Measurements from ENCODE around the gene C3orf33.
"Not testable (repeated sequence)": the region's sequence is repeated elsewhere in the genome, so short reads cannot be mapped to it uniquely, and the experiment has no call there.

The C3orf33 gene

GRCh38 chr3:155843569-155843968 lies 37.5 kb upstream of the C3orf33 start:
- H3K9me3 ChIP-seq (replicated peaks in 1 of 11), result no peaks in the 10 kb centered on the region
- no peak overlapping the region for H3K9ac ChIP-seq
- H3K36me3 ChIP-seq, result peaks cover 20 to 57% (median 44%) of the 10 kb centered on the region in 11 experiments; a peak in 21 of 22 replicates
- H3K4me2 ChIP-seq, result no peak overlapping the region
- H3K4me1 ChIP-seq, result peaks cover 0 to 32% (median 10%) of the 10 kb centered on the region in 10 experiments; a peak in 13 of 20 replicates
- H3K4me3 ChIP-seq, result no peak overlapping the region
- no peak for TF ChIP-seq Cebpa-rat (IDR thresholded peaks at IDR 0.05)
- no peaks in the 10 kb centered on the region for H3K27me3 ChIP-seq
- no peak overlapping the region for H3K27ac ChIP-seq
- peaks cover 18 to 73% (median 55%) of the 10 kb centered on the region in 11 experiments; a peak in 19 of 22 replicates for H4K20me1 ChIP-seq

GRCh38 chr3:155835341-155836071 lies 29.4 kb upstream of the C3orf33 start:
- no peaks in the 10 kb centered on the region for H3K27me3 ChIP-seq
- H3K36me3 ChIP-seq, result peaks cover 45 to 81% (median 59%) of the 10 kb centered on the region in 11 experiments
- H3K4me2 ChIP-seq, result no peak overlapping the region
- no peak overlapping the region for H3K9ac ChIP-seq
- no peak overlapping the region for H3K4me3 ChIP-seq
- TF ChIP-seq Cebpa-rat (IDR thresholded peaks at IDR 0.05), result no peak
- H3K4me1 ChIP-seq, result peaks cover 0 to 25% (median 3%) of the 10 kb centered on the region in 10 experiments; a peak in 10 of 20 replicates
- H3K27ac ChIP-seq, result no peak overlapping the region
- peaks cover 0 to 20% (median 9%) of the 10 kb centered on the region in 11 experiments; a peak in 14 of 22 replicates for H3K9me3 ChIP-seq (replicated peaks in 1 of 11)
- H4K20me1 ChIP-seq, result peaks cover 0 to 7% (median 0%) of the 10 kb centered on the region in 11 experiments; a peak in 6 of 22 replicates

- H3K9ac ChIP-seq; H3K27me3 ChIP-seq; H3K9me3 ChIP-seq (replicated peaks in 1 of 11); H3K4me2 ChIP-seq; H3K4me3 ChIP-seq; H4K20me1 ChIP-seq; H3K27ac ChIP-seq: not testable (repeated sequence)
- Histone ChIP-seq H3K4me1 (peaks cover 0 to 19% (median 3%) of the 10 kb centered on the region in 10 experiments; a peak in 10 of 20 replicates), H3K36me3 (peaks cover 37 to 87% (median 62%) of the 10 kb centered on the region in 11 experiments)
These were observed 22.5 kb upstream of the C3orf33 start for GRCh38 chr3:155828490-155829098.

- H3K36me3 ChIP-seq, result peaks cover 0 to 16% (median 0%) of the 10 kb centered on the region in 11 experiments; a peak in 5 of 22 replicates
- no peaks in the 10 kb centered on the region for H3K4me1 ChIP-seq
- H3K9ac ChIP-seq, result no peak overlapping the region
- H3K9me3 ChIP-seq (replicated peaks in 1 of 11), result peaks cover 0 to 13% (median 0%) of the 10 kb centered on the region in 11 experiments; a peak in 3 of 22 replicates
- H3K27me3 ChIP-seq, result no peaks in the 10 kb centered on the region
- H3K27ac ChIP-seq, result no peak overlapping the region
- H4K20me1 ChIP-seq, result no peaks in the 10 kb centered on the region
- no peak for TF ChIP-seq Cebpa-rat (IDR thresholded peaks at IDR 0.05)
- no peak overlapping the region for H3K4me3 ChIP-seq
- no peak overlapping the region for H3K4me2 ChIP-seq
These were observed 9.0 kb upstream of the C3orf33 start for GRCh38 chr3:155815030-155815545.

GRCh38 chr3:155813224-155813623 lies 7.1 kb upstream of the C3orf33 start:
- H3K4me3 ChIP-seq, H3K4me2 ChIP-seq, H4K20me1 ChIP-seq, H3K27me3 ChIP-seq, H3K27ac ChIP-seq, H3K4me1 ChIP-seq, H3K9ac ChIP-seq: not testable (repeated sequence)
- Histone ChIP-seq H3K36me3 (peaks cover 0 to 12% (median 0%) of the 10 kb centered on the region in 11 experiments; a peak in 2 of 22 replicates), H3K9me3 (replicated peaks in 1 of 11) (peaks cover 0 to 13% (median 0%) of the 10 kb centered on the region in 11 experiments; a peak in 3 of 22 replicates)

GRCh38 chr3:155809181-155809580 lies 3.1 kb upstream of the C3orf33 start:
- Histone ChIP-seq H3K4me1 (peaks cover 0 to 12% (median 0%) of the 10 kb centered on the region in 10 experiments; a peak in 6 of 20 replicates), H3K27me3 (peaks cover 8 to 27% (median 22%) of the 10 kb centered on the region in 11 experiments; a peak in 20 of 22 replicates), H3K4me3 (no peak overlapping the region), H3K9me3 (replicated peaks in 1 of 11) (peaks cover 0 to 8% (median 0%) of the 10 kb centered on the region in 11 experiments; a peak in 1 of 22 replicates), H3K36me3 (no peaks in the 10 kb centered on the region), H4K20me1 (no peaks in the 10 kb centered on the region), H3K27ac (no peak overlapping the region), H3K4me2 (no peak overlapping the region), H3K9ac (no peak overlapping the region)
- TF ChIP-seq Cebpa-rat (IDR thresholded peaks at IDR 0.05), result no peak

GRCh38 chr3:155807823-155808222 lies 1.7 kb upstream of the C3orf33 start:
- H4K20me1 ChIP-seq, result no peaks in the 10 kb centered on the region
- H3K9ac ChIP-seq, result no peak overlapping the region
- no peaks in the 10 kb centered on the region for H3K36me3 ChIP-seq
- H3K27me3 ChIP-seq, result peaks cover 8 to 27% (median 22%) of the 10 kb centered on the region in 11 experiments; a peak in 20 of 22 replicates
- H3K4me2 ChIP-seq, result no peak overlapping the region
- H3K4me3 ChIP-seq, result no peak overlapping the region
- no peak overlapping the region for H3K27ac ChIP-seq
- peaks cover 0 to 12% (median 0%) of the 10 kb centered on the region in 10 experiments; a peak in 6 of 20 replicates for H3K4me1 ChIP-seq
- H3K9me3 ChIP-seq (replicated peaks in 1 of 11), result peaks cover 0 to 7% (median 0%) of the 10 kb centered on the region in 11 experiments; a peak in 1 of 22 replicates
- TF ChIP-seq Cebpa-rat (IDR thresholded peaks at IDR 0.05), result no peak

- peaks cover 8 to 27% (median 22%) of the 10 kb centered on the region in 11 experiments; a peak in 20 of 22 replicates for H3K27me3 ChIP-seq
- H3K9ac ChIP-seq, result peak overlapping the region; percentile 71 to 85 (median 82)
- H3K4me3 ChIP-seq, result peak overlapping the region; percentile 58 to 76 (median 65)
- TF ChIP-seq Cebpa-rat (IDR thresholded peaks at IDR 0.05), result no peak
- H3K9me3 ChIP-seq (replicated peaks in 1 of 11), result peaks cover 0 to 4% (median 0%) of the 10 kb centered on the region in 11 experiments; a peak in 1 of 22 replicates
- H3K27ac ChIP-seq, result peak overlapping the region in 9 of 11 experiments; percentile 58 to 79 (median 72); a peak in 11 of 22 replicates
- H3K36me3 ChIP-seq, result no peaks in the 10 kb centered on the region
- no peaks in the 10 kb centered on the region for H4K20me1 ChIP-seq
- H3K4me2 ChIP-seq, result peak overlapping the region; percentile 73 to 90 (median 85)
- H3K4me1 ChIP-seq, result peaks cover 0 to 12% (median 0%) of the 10 kb centered on the region in 10 experiments; a peak in 6 of 20 replicates
These were observed 775 bp downstream of the C3orf33 start for GRCh38 chr3:155805204-155805801.
